GM19238 (cell line): Measurements from ENCODE around the gene FYN.

Experiments used
- DNase-seq: peaks from one replicate; pipeline ENCODE4 v3.0.0; 2011; ENCODE audit warnings: low spot score; ENCODE audit not compliant: insufficient read length

The FYN gene

GRCh38 chr6:111832833-111833418 lies 40.3 kb downstream of the FYN start:
- no peak for DNase-seq

- DNase-seq = no peak
Measured at GRCh38 chr6:111831408-111831807, 41.8 kb downstream of the FYN start.

- DNase-seq = no peak
Measured at GRCh38 chr6:111829998-111830397, 43.3 kb downstream of the FYN start.

- no peak for DNase-seq
Measured at GRCh38 chr6:111829581-111829980, 43.7 kb downstream of the FYN start.

GRCh38 chr6:111828809-111829208 lies 44.4 kb downstream of the FYN start:
- no peak for DNase-seq

GRCh38 chr6:111825439-111826086 lies 47.7 kb downstream of the FYN start:
- no peak for DNase-seq

GRCh38 chr6:111824608-111825337 lies 48.5 kb downstream of the FYN start:
- DNase-seq = no peak

GRCh38 chr6:111823831-111824607 lies 49.2 kb downstream of the FYN start:
- DNase-seq = no peak

GRCh38 chr6:111823012-111823411 lies 50.2 kb downstream of the FYN start:
- no peak for DNase-seq

GRCh38 chr6:111819458-111819857 lies 53.8 kb downstream of the FYN start:
- no peak for DNase-seq

GRCh38 chr6:111818539-111819226 lies 54.6 kb downstream of the FYN start:
- no peak for DNase-seq

GRCh38 chr6:111817451-111818120 lies 55.7 kb downstream of the FYN start:
- no peak for DNase-seq

GRCh38 chr6:111813677-111814310 lies 59.5 kb downstream of the FYN start:
- no peak for DNase-seq

GRCh38 chr6:111813237-111813636 lies 60.0 kb downstream of the FYN start:
- DNase-seq = no peak

GRCh38 chr6:111812060-111813038 lies 60.9 kb downstream of the FYN start:
- DNase-seq = no peak

GRCh38 chr6:111810294-111811131 lies 62.7 kb downstream of the FYN start:
- DNase-seq = no peak

GRCh38 chr6:111809766-111810165 lies 63.5 kb downstream of the FYN start:
- DNase-seq = no peak

- no peak for DNase-seq
Measured at GRCh38 chr6:111809264-111809663, 64.0 kb downstream of the FYN start.
